MM.1S (cell line): ENCODE measurements around the gene ZNF763.

ENCODE experiments used
- EZH2 ChIP-seq: fragments of 300-600 bp; sonication (generic); optimal IDR thresholded peaks from 2 replicates; pipeline ENCODE3; 2017; ENCODE audit warnings: low read depth, mild to moderate bottlenecking, antibody characterized with exemption, low read length, mixed read lengths
- EZH2phosphoT487 ChIP-seq: fragments of 300-600 bp; sonication (generic); IDR thresholded peaks from 2 replicates; pipeline ENCODE4 v1.6.1; 2018; ENCODE audit warnings: antibody characterized with exemption, low read length
- TF ChIP-seq, protein P1 (sequence below): fragments of 300-600 bp; sonication (generic); IDR thresholded peaks from 2 replicates; pipeline ENCODE4 v1.5.1; 2016; ENCODE audit warnings: antibody characterized with exemption, low read length, mixed read lengths

DNA sequence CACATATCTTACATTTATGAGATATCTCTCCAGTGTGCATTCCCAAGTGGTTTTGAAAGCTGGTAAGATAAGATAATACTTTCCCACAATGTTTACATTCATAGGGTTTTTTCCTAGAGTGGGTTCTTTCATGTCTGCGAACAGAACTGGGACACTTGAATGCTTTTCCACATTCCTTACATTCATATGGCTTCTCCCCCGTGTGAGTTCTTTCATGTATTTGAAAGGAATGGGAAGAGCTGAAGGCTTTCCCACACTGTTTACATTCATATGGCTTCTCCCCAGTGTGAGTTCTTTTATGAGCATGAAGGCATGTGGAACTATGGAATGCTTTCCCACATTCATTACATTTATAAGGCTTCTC, 50.9 kb downstream of the ZNF763 start:
- TF ChIP-seq, protein P1, sequence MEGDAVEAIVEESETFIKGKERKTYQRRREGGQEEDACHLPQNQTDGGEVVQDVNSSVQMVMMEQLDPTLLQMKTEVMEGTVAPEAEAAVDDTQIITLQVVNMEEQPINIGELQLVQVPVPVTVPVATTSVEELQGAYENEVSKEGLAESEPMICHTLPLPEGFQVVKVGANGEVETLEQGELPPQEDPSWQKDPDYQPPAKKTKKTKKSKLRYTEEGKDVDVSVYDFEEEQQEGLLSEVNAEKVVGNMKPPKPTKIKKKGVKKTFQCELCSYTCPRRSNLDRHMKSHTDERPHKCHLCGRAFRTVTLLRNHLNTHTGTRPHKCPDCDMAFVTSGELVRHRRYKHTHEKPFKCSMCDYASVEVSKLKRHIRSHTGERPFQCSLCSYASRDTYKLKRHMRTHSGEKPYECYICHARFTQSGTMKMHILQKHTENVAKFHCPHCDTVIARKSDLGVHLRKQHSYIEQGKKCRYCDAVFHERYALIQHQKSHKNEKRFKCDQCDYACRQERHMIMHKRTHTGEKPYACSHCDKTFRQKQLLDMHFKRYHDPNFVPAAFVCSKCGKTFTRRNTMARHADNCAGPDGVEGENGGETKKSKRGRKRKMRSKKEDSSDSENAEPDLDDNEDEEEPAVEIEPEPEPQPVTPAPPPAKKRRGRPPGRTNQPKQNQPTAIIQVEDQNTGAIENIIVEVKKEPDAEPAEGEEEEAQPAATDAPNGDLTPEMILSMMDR, result no peak
- TF ChIP-seq EZH2 (no peak), EZH2phosphoT487 (no peak)
